Uterus (tissue), 4 donors: ENCODE measurements around the gene FTH1. TPM values are rescaled to one million over a fixed set of nuclear protein-coding genes. Genes with fewer than 3 reads are reported as not detected.

Experiments
- DNase-seq, 2 donors: peaks; one replicate each; pipeline ENCODE4 v3.0.0-alpha.2; 2019 to 2020
- H3K27ac ChIP-seq, 2 donors: fragments of 200-600 bp; sonication (generic); 1 replicate in 1 of 2; 2 replicates in 1 of 2; pipeline ENCODE4 v1.5.1; 2016 to 2018
- H3K27me3 ChIP-seq, 2 donors: fragments of 200-600 bp; sonication (generic); one replicate each; pipeline ENCODE4 v1.5.1; 2018 to 2019; ENCODE audit warnings: control low read depth in 1 of 2
- H3K36me3 ChIP-seq, 2 donors: fragments of 200-600 bp; sonication (generic); one replicate each; pipeline ENCODE4 v1.5.1; 2019; ENCODE audit warnings: control low read depth in 1 of 2
- H3K4me1 ChIP-seq, 2 donors: fragments of 200-600 bp; sonication (generic); one replicate each; pipeline ENCODE4 v1.5.1; 2018 to 2019; ENCODE audit warnings: control low read depth in 1 of 2
- H3K4me3 ChIP-seq, 2 donors: fragments of 200-600 bp; sonication (generic); 1 replicate in 1 of 2; 2 replicates in 1 of 2; pipeline ENCODE4 v1.5.1; 2018 to 2019; ENCODE audit warnings: mild to moderate bottlenecking in 1 of 2
- H3K9me3 ChIP-seq, 2 donors: fragments of 200-600 bp; sonication (generic); one replicate each; pipeline ENCODE4 v1.5.1; 2019; ENCODE audit warnings: control low read depth in 1 of 2
- CTCF ChIP-seq, 4 experiments: fragments of 200-600 bp in 2 of 4; fragments of 450-650 bp in 2 of 4; sonication (generic) in 2 of 4; IDR thresholded peaks; one replicate each; pipeline ENCODE4 v1.5.1; 2016 to 2019; ENCODE audit warnings: antibody characterized with exemption in 4 of 4, mild to moderate bottlenecking in 2 of 4, moderate library complexity in 1 of 4
- POLR2A ChIP-seq, 2 donors: fragments of 450-650 bp; IDR thresholded peaks; one replicate each; pipeline ENCODE4 v1.6.1; 2016; ENCODE audit warnings: antibody characterized with exemption in 2 of 2, mild to moderate bottlenecking in 1 of 2, moderate library complexity in 1 of 2
- intact Hi-C: fragments of 100-400 bp; cut with DNase I; formaldehyde crosslinking; loops from one replicate; pipeline ENCODE4 v1.15.1; 2023; ENCODE audit warnings: low total_unique reads
- total RNA-seq, 4 donors: library from RNA; depleted of rRNA in 3 of 4; stranded (reverse); fragments of >200 nt in 3 of 4; gene quantifications; one replicate each; pipeline versions ENCODE4 v1.1.0 to v1.2.4, GENCODE V29; 2014 to 2023
- donor health status: DM: yes; HTN: yes; CAD: no.

Gene FTH1
- total RNA-seq, 4 donors from 2014 or later: 402 to 1,927 (median 1,615) TPM

DNA sequence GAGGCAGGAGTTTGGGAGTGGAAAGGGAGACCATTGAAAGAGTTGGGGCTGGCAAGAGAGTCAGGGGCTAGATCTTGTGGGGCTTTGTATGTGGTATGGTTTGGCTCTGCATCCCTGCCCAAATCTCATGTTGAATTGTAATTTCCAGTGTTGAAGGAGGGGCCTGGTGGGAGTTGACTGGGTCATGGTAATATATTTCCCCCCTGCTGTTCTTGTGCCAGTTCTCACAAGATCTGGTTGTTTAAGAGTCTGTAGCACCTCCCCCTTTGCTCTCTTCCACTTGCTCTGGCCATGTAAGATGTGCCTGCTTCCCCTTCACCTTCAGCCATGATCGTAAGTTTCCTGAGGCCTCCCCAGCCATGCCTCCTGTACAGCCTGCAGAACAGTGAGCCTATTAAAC, 39.9 kb downstream of the FTH1 start:
- no peak overlapping the region for H3K4me3 ChIP-seq
- no peak for DNase-seq
- no peaks in the 10 kb centered on the region for H3K36me3 ChIP-seq
- H3K9me3 ChIP-seq: no peaks in the 10 kb centered on the region
- no peak overlapping the region for H3K27ac ChIP-seq
- peaks cover 9 to 17% of the 10 kb centered on the region in 2 donors for H3K4me1 ChIP-seq
- intact Hi-C loops: no loop called here
- TF ChIP-seq POLR2A (IDR thresholded peaks at IDR 0.05) (no peak), CTCF (IDR thresholded peaks at IDR 0.05) (no peak)
- H3K27me3 ChIP-seq: no peaks in the 10 kb centered on the region

DNA sequence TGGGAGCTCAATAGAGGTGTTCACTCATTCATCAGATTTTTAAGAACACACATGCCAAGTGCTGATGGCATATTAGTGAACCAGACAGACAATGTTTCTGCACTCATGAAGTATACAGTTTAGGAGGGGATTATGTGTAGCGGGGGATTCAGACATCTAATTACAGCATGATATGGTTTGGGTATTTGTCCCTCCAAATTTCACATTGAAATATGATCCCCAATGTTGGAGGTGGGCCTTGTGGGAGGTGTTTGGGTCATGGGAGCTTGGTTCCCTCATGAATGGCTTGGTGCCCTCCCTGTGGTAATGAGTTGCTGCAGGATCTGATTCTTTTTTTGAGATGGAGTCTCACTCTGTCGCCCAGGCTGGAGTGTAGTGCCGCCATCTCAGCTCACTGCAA, 41.2 kb downstream of the FTH1 start:
- Histone ChIP-seq H3K4me1 (peaks cover 9 to 28% of the 10 kb centered on the region in 2 donors), H3K9me3 (no peaks in the 10 kb centered on the region), H3K27me3 (no peaks in the 10 kb centered on the region), H3K36me3 (no peaks in the 10 kb centered on the region), H3K27ac (no peak overlapping the region), H3K4me3 (no peak overlapping the region)
- no peak for DNase-seq
- TF ChIP-seq POLR2A (IDR thresholded peaks at IDR 0.05): no peak
- intact Hi-C loops: no loop called here

DNA sequence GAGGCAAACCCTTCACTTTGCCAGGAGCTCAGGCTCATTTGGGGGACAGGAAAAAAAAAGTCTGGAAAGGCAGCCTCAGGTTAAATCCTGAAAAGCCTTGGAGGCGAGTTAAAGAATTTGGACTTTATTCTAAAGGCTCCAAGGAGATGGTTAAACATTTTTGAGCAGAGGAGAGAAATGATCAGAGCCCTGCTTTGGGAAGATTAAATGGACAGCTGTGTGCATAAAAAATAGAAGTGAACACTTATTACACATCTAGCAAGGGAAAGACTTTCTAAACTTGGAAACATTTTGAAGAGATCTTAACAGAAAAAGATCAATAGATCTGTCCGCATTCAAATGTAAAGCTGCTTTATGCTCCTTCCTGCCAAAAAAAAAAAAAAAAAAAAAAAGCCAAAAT, 41.7 kb downstream of the FTH1 start:
- peak overlapping the region in 1 of 2 donors; percentile 95 for H3K27ac ChIP-seq
- TF ChIP-seq CTCF (IDR thresholded peaks at IDR 0.05) (no peak), POLR2A (IDR thresholded peaks at IDR 0.05) (no peak)

GRCh38 chr11:61924064-61924455, 43.4 kb downstream of the FTH1 start:
- no peaks in the 10 kb centered on the region for H3K27me3 ChIP-seq
- no peak overlapping the region for H3K4me3 ChIP-seq
- peaks cover 9 to 28% of the 10 kb centered on the region in 2 donors for H3K4me1 ChIP-seq
- no peaks in the 10 kb centered on the region for H3K9me3 ChIP-seq
- intact Hi-C loops: no loop called here
- no peaks in the 10 kb centered on the region for H3K36me3 ChIP-seq
- peak in 1 of 2 donors; percentile 39 for DNase-seq
- no peak for TF ChIP-seq POLR2A (IDR thresholded peaks at IDR 0.05)
- H3K27ac ChIP-seq: peak overlapping the region; percentile 93 to 95

More for the DNA sequence above, 41.7 kb downstream of the FTH1 start:
- Histone ChIP-seq H3K4me3 (no peak overlapping the region), H3K36me3 (no peaks in the 10 kb centered on the region), H3K9me3 (no peaks in the 10 kb centered on the region), H3K4me1 (peaks cover 9 to 28% of the 10 kb centered on the region in 2 donors), H3K27me3 (no peaks in the 10 kb centered on the region)
- DNase-seq: no peak
- intact Hi-C loops: no loop called here

DNA sequence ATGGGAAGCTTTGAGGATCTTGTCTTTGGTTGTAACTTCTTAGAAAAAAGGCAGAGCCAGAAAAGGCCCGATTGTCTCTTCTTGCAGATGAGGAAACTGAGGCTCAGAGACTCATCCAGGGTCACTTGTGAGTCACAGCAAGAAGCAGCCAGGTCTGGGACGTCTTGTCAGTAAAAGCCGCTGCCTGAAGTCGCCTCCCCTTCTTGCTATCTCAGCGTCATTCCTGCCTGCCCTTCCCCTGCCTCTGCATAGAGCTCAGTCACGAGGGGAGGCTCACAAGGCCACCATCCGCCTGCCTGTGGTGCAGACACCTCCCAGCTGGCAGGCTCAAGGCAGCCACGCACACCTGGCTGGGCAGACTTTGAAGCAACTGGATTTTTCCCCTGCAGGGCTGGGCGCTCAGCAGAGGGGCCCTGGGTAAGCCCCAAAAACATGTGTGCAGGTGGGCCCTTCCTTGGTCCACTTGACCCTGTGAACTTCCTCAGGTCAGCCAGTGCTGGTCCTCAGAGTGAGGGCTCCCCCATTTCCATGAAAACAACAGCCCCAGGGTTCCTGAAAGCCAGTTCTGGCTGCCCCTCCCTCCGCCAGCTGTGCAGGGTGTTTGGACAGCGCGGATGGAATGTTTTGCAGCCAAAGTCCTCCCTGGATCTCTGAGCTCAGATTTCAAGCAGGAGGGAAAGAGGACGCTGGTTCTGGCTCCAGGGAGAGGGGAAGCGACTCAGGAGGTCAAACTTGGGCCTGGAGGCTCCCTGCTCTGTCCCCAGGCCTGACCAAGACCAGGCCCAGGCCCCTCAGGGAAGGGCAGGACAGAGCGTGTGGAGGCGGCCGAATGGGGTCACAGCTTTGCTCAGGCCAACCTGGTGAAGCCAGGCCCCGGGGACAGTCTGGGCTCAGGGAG, 44.0 kb downstream of the FTH1 start:
- Histone ChIP-seq H3K4me3 (no peak overlapping the region), H3K36me3 (no peaks in the 10 kb centered on the region), H3K27me3 (no peaks in the 10 kb centered on the region), H3K27ac (peak overlapping the region; percentile 93 to 95), H3K4me1 (peaks cover 9 to 28% of the 10 kb centered on the region in 2 donors), H3K9me3 (no peaks in the 10 kb centered on the region)
- TF ChIP-seq CTCF (IDR thresholded peaks at IDR 0.05) (no peak), POLR2A (IDR thresholded peaks at IDR 0.05) (peak in 1 of 2 donors; percentile 26)
- intact Hi-C loops: no loop called here
- peak; percentile 83 to 86 for DNase-seq

DNA sequence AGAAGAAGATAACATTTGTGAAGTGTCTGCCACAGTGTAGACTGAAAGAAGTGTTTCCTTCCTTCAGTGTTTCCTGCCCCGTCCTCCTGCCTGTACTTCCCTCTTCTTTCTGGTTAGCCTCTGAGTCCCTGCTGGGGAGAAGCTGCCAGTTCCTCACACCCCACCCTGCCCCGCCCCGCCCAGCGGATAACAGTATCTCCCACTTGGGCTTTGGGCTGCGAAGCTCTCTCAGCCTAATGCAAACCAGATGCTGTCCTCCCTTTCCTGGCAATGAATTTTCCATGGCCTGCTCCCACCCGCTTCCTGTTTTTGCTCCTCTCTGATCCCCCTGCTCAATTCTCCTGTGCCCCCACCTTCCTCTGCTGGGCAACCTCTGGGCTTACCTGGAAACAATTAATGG, 44.9 kb downstream of the FTH1 start:
- no peaks in the 10 kb centered on the region for H3K27me3 ChIP-seq
- peak; percentile 18 to 28 for TF ChIP-seq POLR2A (IDR thresholded peaks at IDR 0.05)
- peak in 1 of 4 experiments; percentile 29 for TF ChIP-seq CTCF (IDR thresholded peaks at IDR 0.05)
- intact Hi-C loops: no loop called here
- peak overlapping the region; percentile 93 to 95 for H3K27ac ChIP-seq
- no peaks in the 10 kb centered on the region for H3K9me3 ChIP-seq
- peaks cover 13 to 28% of the 10 kb centered on the region in 2 donors for H3K4me1 ChIP-seq
- peak; percentile 94 to 97 for DNase-seq
- no peak overlapping the region for H3K4me3 ChIP-seq
- no peaks in the 10 kb centered on the region for H3K36me3 ChIP-seq
